Caki2 (cell line): ENCODE measurements around the gene TRIP4. TPM values are rescaled to one million over a fixed set of nuclear protein-coding genes. Genes with fewer than 3 reads are reported as not detected.
"Not testable (repeated sequence)": the region's sequence is repeated elsewhere in the genome, so short reads cannot be mapped to it uniquely, and the experiment has no call there.

Experiments
- DNase-seq: peaks from one replicate; pipeline ENCODE4 v3.0.0-alpha.2; 2015; ENCODE audit warnings: low read depth
- in situ Hi-C: cut with HindIII; loops from 2 replicates; pipeline ENCODE4 v1.10.0; 2016; ENCODE audit warnings: low sequenced_read_pairs, low pct_unique_long_range_greater_than_20kb, mixed read lengths
- total RNA-seq: library from RNA; depleted of rRNA; stranded (reverse); fragments of >200 nt; shearing (Covaris generic); gene quantifications from 2 replicates; pipeline ENCODE4 v1.2.3, GENCODE V29; 2014; ENCODE audit warnings: low replicate concordance; rRNA removed

Gene TRIP4
- 17.3 and 26.8 TPM in 2 replicates for total RNA-seq

DNA sequence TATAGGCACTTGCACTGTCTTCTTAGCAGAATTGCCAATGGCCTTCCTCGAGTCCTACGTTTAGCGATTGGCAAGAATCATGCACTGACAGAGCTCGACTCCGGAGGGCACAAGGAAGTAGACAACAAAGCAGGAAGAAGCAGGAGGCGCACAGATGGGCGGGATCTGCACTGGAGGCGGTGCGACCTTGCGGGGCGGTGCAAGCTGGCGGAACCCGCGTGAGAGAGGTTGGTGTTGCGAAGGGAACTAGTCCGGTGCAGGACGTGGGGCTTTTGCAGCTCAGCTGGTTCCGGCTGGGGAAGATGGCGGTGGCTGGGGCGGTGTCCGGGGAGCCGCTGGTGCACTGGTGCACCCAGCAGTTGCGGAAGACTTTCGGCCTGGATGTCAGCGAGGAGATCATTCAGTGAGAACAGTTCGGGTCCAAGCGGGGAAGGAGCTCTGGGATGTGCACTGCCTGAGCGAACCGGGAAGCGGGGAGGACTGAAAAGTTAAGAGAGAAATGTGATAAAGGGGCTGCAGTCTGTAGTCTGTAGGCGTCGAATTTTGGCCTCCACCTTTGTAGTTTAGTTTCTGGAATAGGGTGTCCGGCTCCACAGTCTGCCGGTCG lies at the start of gene TRIP4:
TRIP4 (plus strand) TSS at position 275 of the 607 bp plus-strand sequence; CDS start at position 303, 28 bp downstream.
- in situ Hi-C loops = no loop called here

DNA sequence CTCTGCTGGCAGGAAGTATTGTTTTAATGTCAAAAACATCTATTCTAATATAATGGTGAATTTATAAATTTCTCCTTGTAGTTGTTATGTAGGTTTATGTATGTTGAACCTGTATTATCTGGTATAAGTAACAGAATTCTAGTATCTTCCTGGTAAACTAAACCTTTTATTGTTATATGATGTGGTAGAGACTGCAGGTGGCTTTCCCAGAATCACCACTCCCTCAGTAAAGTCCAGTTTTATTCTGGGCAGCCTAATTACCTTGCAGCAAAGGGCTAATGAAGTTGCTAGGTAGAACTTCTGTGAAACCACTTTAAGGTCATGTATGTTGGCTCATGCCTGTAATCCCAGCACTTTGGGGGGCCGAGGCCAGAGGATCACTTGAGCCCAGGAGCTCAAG lies 47.3 kb upstream of the TRIP4 start:
- DNase-seq = no peak
- in situ Hi-C loops = no loop called here

More for the DNA sequence above, at the start of gene TRIP4:
- DNase-seq = peak; percentile 97

DNA sequence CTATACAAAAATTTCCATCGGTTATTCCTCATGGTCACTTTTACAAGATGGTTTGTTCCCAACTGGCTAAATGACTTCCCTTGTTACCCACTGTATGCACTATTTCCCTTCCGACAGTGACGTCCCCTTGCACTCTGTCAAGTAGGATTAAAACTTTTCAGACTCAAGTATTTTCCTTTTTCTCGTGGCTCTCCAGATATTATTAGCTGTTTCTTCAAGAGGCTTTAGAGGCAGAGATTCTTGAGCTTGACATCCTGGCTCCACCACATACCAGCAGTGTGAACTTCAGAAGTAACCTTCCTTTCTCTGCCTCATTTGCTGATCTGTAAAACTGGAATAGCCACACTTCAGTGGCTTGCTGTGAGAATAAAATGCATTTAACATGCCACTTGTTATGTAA lies 45.7 kb upstream of the TRIP4 start:
- in situ Hi-C loops = no loop called here
- DNase-seq = no peak

DNA sequence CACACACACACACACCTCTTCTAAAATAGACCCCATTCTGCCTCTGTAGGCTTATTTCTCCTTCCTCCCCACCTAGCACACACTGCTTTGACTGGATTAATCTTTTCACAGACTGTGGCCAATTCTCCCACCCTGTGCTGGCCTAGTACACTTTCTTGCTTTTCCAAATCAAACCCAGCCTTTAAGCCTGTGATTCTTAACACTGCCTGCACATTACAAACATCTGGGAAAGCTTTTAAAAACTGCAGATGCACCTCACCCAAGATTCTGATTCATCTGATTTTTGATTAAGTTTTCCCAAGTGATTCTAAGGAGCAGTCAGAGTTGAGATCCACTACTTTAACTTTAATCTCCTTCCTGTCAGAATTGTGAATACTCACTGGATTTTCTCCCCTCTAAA lies 44.4 kb upstream of the TRIP4 start:
- no peak for DNase-seq
- in situ Hi-C loops = no loop called here

DNA sequence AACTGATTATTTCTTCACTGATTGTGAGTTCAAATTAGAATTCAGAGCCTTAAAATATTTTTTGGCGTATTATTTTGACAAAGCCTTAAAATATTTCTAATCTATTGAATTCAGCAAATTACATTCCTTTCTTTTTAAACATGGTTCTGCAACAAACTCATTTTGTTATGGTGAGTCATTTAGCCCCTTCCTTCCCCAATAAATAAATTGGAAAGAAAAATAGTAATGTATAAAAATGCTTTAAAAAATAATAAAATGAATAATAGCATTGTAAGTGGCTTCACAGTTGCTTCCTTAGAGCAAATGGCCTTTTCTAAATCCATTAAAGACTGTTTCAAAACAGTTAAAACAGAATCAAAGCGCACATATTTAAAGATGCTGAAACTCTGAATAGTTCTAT lies 43.8 kb upstream of the TRIP4 start:
- in situ Hi-C loops = no loop called here
- no peak for DNase-seq

DNA sequence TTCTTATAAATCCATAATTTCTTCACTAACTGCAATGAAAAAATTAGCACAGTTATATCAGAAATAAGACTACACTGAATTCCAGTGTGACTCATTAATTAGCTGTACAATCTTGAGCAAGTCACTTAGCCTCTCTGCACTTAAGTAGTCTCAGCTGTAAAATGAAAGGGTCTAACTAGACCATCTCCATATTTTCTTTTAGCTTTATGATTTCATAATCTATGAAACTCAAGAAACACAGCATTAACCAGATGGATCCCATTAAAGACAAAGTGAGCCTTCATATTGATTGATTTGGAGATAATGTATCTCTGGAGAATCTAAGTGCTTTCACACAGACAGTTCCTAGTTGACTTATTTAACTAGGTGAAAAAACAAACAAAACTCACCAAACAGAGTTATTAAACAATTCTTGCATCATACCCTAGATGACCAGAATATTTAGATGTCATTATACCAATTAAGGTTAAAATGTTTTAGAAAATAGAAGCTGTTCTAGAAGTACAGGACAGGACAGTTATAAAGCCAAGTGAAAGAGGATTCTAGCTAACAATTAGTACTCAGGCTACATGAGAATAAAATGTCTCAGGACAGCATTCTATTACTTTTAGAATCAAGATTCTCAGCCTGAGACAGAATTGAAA lies 42.9 kb upstream of the TRIP4 start:
- no peak for DNase-seq
- in situ Hi-C loops = no loop called here

DNA sequence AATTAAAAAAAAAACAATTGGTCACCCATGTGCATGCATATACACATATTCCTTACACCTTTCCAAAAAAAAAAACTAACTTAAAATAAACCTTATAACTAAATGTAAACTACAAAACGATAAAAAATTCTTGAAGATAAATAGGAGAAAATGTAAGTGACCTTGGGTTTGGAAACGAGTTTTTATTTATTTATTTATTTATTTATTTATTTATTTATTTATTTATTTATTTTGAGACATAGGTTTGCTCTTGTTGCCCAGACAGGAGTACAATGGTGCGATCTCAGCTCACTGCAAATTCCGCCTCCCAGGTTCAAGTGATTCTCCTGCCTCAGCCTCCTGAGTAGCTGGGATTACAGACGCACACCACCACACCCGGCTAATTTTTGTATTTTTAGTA lies 41.4 kb upstream of the TRIP4 start:
- in situ Hi-C loops, DNase-seq: not testable (repeated sequence)

DNA sequence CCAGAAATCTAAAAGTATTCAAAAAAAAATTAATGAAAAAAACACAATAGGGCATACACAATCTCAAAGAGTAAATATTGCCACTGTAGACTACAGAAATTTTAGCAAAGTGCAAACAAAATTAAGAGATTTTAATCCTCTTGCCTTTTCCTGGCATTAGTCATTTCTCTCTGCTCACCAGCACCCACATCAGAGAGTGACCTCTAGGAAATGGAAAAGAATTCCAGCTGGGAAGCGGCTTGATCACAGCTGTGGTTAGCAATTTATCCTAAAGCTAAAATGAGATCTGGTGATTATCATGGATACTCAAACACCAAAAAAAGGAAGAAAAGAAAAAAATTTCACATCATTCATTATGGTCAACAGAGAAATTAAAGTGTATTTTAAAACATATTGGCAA lies 39.2 kb upstream of the TRIP4 start:
- in situ Hi-C loops = no loop called here
- no peak for DNase-seq

DNA sequence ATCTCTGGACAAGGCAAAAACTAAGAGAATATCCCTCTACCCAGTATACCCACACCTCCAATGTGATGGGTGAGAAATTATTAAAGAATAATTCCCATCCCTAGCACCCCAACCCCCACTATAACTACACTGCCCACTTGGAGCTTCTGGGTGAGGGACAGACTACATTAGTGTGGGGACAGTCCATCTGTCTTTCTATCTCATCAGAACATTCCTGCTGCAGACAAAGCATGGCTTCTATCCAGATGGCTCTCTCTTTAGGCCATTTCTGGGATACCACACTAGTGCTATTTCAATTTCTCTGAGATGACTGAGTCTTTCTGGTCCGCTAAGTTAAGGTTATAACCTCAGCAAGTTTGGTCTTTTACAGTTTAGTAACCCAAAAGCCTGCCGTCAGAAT lies 38.3 kb upstream of the TRIP4 start:
- DNase-seq = no peak
- in situ Hi-C loops = no loop called here

DNA sequence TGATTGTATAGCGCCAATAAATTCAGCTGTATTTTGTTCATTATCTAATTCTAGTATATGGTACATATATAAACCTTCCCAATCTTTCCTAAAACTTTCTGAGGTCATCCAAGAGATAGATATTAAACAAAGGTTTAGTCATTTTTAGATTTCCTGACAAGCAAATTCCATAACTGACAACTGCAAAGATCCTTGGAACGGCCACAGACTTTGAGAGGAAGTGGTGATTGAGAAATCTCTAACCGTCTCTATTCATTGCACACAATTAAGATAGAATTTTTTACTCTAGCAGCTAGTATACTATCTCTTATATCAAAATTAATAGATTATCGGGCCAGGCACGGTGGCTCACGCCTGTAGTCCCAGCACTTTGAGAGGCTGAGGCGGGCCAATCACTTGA lies 36.4 kb upstream of the TRIP4 start:
- no peak for DNase-seq
- in situ Hi-C loops = no loop called here

DNA sequence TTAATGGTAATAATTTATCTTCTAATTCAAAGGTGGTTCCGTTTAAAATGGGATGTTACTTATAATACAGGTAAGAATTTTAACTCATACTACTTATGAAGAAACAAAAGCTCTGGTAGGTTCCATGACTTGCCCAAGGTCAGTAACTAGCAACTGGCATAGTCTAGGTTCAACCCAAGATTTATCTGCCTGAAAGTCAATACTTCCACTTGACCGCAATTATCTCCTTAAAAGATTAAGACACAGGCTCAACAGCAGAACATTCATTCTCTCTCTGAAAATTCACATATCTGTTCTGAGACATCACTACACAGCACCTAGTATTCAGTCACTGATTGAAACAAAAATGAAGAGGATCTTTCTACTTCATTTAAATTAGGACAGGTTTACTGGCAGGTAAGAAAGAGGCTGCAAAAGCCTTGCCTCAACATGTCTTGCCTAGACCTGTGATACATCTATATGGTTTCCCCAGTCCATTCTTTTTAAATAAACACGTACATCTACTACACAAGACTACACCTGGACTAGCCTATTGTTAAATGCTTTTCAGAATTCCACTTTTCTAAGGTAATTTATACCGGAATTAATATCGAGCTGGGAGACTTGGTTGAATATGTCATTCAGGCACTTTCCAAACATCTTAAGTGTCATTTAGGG lies 32.8 kb upstream of the TRIP4 start:
- no peak for DNase-seq
- in situ Hi-C loops = no loop called here

DNA sequence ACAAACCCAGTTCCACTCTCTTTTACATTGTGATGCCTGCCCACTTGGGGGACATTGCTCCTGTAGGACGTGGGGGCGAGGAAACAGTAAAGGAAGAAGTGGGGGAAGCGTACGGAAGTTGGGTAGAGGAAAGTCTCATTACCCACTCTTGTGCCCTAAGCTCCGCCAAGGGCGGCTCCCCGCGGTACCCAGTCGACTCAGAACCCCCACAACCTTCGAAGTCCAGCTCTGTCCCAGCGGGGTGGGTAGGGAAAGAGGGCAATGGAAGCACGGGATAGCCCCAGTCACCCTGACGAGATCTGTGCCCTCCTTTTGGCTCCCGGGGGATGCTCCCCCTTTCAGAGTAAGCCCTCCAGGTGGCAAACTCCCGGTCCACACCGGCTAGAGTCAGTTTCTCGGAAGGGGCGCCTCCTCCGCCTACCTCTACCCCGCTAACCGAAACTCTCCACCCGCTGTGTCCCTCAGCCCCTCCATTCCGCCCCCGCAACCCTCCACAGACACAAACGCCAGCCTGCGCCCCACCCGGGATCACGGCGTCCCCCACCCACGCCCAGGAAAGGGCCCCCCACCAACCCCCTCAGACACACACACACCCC lies 32.2 kb upstream of the TRIP4 start:
- in situ Hi-C loops = no loop called here
- DNase-seq = peak; percentile 19

DNA sequence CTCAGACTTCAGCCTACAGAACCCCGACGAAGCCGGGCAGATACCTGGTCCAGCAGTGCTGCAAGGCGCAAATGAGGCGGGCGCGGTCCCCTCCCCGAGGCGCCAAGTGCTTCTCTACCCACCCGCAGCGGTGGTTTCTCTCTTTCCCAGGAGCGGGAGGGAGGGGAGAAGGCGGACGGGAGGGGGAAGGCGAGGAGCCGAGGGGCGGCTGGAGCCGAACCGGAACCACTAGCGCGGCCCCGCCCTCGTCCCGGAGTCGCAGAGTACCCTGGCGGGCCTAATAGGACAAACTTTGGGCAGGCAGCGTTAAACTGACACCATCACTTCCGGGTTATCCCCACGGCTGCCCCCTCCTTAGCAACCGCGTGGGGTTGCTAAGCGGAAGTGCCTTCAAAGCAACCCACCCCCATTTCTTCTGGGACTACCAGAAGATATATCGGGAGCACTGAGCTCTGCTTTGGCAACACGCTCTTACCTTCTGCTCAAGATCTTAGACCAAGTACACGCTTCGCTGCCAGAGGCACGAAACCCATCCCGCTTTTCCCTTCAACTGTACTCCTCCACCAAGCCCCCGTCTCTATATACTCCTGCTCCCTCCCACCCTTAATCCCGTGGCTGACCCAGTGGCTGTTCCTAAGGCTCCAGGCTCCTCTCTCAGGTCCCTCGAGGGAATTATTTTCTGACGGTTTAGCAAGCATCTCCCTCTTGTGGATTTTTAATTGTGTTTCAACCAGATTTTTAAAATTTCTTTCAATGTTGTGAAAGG lies 31.5 kb upstream of the TRIP4 start, which contains the start of gene CSNK1G1:
CSNK1G1 (minus strand) TSS at position 230 of the 766 bp plus-strand sequence. CDS start 55,674 bp downstream, outside the sequence.
- in situ Hi-C loops = no loop called here
- DNase-seq = peak; percentile 96

DNA sequence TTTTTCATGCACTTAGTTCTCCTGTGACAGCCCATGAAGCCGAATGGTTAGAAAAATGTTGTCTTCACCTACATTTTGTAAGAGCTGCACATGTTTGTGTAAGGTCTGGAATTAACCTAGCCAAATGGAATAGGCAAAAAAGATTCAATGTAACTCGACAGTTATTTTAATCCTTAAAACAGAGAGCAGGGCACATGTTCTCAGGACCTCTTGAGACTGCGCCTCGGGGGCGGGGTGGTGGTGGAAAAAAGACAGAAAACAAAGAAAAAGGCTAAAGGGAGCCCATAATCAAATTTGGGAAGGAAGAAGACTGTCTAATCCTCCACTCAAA lies 31.0 kb upstream of the TRIP4 start:
- in situ Hi-C loops = no loop called here

DNA sequence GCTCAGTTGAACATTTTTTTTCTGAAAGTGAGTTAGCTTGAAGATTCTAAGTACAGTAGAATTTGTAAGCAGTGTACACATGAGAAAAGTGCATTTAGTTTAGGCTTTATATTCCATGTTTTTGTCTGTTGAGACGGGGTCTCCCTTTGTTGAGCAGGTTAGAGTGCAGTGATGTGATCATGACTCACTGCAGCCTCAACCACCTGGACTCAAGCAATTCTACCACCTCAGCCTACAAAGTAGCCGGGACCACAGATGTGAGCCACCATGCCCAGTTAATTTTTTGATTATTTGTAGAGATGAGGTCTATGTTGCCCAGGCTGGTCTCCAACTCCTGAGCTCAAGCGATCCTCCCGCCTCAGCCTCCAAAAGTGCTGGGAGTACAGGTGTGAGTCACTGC lies 26.4 kb upstream of the TRIP4 start:
- in situ Hi-C loops = no loop called here
- no peak for DNase-seq

More for the DNA sequence above, 31.0 kb upstream of the TRIP4 start:
- no peak for DNase-seq

DNA sequence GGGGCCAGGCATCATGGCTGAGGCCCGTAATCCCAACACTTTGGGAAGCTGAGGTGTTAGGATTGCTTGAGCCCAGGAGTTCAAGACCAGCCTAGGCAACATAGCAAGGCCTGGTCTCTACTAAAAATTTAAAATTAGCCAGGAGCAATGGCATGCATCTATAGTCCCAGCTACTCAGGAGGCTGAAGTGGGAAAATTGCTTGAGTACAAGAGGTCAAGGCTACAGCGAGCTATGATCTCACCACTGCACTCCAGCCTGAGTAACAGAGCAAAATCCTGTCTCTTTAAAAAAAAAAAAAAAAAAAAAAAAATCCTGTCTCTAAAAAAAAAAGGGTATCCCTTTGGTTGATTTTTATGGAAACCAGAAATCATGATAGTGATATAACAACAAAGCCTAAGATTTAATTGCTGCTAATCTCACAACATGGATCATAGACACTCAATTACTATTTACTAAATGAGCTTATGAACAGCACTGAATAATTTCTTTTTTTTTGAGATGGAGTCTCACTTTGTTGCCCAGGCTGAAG lies 18.5 kb upstream of the TRIP4 start:
- in situ Hi-C loops = no loop called here
- no peak for DNase-seq

DNA sequence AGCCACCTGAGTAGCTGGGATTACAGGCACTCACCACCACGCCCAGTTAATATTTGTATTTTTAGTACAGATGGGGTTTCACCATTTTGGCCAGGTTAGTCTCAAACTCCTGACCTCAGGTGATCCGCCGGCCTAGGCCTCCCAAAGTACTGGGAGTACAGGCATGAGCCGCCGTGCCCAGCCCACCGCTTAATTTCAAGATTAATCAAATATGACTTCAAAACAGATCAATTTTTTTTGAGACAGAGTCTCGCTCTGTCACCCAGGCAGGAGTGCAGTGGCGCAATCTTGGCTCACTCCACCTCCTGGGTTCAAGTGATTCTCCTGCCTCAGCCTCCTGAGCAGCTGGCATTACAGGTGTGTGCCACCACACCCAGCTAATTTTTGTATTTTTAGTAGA lies 16.3 kb upstream of the TRIP4 start:
- in situ Hi-C loops, DNase-seq: not testable (repeated sequence)

DNA sequence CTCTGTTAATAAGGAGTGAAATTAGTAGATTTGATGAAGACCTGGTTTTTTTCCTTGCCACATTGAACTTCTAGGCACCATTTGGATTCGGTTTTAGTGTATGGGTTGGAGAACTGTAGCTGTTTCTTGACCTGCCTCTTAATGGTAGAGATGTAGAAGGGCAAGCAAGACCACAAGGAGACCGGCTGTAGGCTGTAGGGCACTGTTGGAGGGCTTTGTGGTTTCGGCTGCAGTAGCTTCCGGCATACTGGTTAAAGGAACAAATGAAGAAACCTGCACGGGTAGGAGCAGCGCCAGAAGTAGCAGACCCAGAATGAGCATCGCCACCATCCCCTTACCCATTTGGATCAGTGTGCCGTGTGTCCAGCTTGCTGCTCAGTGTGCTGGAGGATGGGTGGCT lies 14.3 kb upstream of the TRIP4 start:
- DNase-seq = no peak
- in situ Hi-C loops = no loop called here
